MM.1S (cell line): ENCODE measurements around the gene TTC28.

ENCODE experiments used
- CTCF ChIP-seq: fragments of 300-600 bp; sonication (generic); IDR thresholded peaks from 2 replicates; pipeline ENCODE4 v1.5.1; 2016; ENCODE audit warnings: antibody characterized with exemption, low read length, mixed read lengths
- EZH2phosphoT487 ChIP-seq: fragments of 300-600 bp; sonication (generic); IDR thresholded peaks from 2 replicates; pipeline ENCODE4 v1.6.1; 2018; ENCODE audit warnings: antibody characterized with exemption, low read length

- TF ChIP-seq CTCF (no peak), EZH2phosphoT487 (no peak)
Observed at GRCh38 chr22:28024422-28024888, 655.2 kb downstream of the TTC28 start.
